Measurements from ENCODE around the gene NUBPL. TPM values are rescaled to one million over a fixed set of nuclear protein-coding genes. Genes with fewer than 3 reads are reported as not detected.
"Not testable (repeated sequence)": the region's sequence is repeated elsewhere in the genome, so short reads cannot be mapped to it uniquely, and the experiment has no call there.

NUBPL gene
- total RNA-seq, 1 donor from 2014 or later: 11.6 TPM

DNA sequence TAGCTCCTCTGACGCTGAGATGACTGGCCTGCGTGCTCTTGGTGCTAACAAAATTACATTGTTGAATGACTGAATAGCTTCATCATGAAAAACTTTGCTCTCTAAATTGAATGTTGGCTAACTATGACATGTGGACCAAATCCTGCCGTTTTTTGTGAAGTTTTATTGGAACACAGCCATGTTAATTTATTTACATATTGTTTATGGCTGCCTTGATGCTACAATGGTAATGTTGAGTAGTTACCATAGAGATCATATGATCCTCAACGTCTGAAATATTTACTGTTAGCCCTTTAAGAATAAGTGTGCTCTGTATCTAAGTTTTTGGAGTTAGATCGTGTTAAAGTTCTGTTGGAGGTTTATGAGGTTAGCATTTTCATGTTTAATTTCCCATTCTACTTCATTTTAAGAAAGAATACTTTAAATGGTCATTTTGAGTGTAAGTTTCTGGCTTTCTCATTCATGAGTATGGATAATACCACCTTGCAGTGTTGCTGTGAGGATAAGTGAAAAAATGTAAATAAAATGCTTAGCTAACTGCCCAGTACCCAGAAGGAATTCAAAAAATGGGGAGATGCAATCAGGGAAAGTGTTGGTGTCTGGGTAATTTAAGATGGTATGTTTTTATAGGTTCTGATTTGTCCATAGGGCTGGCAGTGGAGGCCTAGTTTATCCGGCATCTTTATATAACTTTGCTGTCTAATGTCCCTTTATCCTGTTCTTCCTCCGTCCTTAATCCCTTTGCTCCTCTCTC is 35.3 kb downstream of the NUBPL start:
- H3K27ac Mint-ChIP-seq (ENCODE audit: unreplicated experiment): no peak overlapping the region
- no peak overlapping the region for H3K4me3 Mint-ChIP-seq (ENCODE audit: unreplicated experiment)
- no peaks in the 10 kb centered on the region for H3K27me3 Mint-ChIP-seq (ENCODE audit: unreplicated experiment)
- H3K36me3 Mint-ChIP-seq (ENCODE audit: unreplicated experiment): peaks cover 7% of the 10 kb centered on the region
- H3K4me1 Mint-ChIP-seq (ENCODE audit: unreplicated experiment): peaks cover 1% of the 10 kb centered on the region
- no peaks in the 10 kb centered on the region for H3K9me3 Mint-ChIP-seq (ENCODE audit: unreplicated experiment)
- no peak for DNase-seq (ENCODE audit: extremely low spot score, unreplicated experiment)
- TF ChIP-seq, protein P1, sequence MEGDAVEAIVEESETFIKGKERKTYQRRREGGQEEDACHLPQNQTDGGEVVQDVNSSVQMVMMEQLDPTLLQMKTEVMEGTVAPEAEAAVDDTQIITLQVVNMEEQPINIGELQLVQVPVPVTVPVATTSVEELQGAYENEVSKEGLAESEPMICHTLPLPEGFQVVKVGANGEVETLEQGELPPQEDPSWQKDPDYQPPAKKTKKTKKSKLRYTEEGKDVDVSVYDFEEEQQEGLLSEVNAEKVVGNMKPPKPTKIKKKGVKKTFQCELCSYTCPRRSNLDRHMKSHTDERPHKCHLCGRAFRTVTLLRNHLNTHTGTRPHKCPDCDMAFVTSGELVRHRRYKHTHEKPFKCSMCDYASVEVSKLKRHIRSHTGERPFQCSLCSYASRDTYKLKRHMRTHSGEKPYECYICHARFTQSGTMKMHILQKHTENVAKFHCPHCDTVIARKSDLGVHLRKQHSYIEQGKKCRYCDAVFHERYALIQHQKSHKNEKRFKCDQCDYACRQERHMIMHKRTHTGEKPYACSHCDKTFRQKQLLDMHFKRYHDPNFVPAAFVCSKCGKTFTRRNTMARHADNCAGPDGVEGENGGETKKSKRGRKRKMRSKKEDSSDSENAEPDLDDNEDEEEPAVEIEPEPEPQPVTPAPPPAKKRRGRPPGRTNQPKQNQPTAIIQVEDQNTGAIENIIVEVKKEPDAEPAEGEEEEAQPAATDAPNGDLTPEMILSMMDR (IDR thresholded peaks at IDR 0.05): no peak

DNA sequence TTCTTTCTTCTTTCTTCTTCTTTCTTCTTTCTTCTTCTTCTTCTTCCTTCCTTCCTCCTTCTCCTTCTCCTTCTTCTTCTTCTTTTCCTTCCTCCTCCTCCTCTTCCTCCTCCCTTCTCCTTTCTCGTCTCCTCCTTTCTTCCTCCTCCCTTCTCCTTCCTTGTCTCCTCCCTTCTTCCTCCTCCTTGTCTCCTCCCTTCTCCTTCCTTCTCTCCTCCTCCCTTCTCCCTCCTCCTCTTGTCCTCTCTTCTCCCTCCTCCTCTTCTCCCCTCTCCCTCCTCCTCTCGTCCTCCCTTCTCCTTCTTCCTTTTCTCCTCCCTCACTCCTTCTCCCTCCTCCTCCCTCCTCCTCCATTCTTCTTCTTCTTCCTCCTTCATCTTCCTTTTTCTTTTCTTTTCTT is 44.5 kb downstream of the NUBPL start:
- Mint-ChIP-seq H3K4me3 (ENCODE audit: unreplicated experiment) (no peak overlapping the region), H3K4me1 (ENCODE audit: unreplicated experiment) (peaks cover 3% of the 10 kb centered on the region), H3K27me3 (ENCODE audit: unreplicated experiment) (no peaks in the 10 kb centered on the region), H3K9me3 (ENCODE audit: unreplicated experiment) (peaks cover 22% of the 10 kb centered on the region), H3K27ac (ENCODE audit: unreplicated experiment) (no peak overlapping the region), H3K36me3 (ENCODE audit: unreplicated experiment) (peaks cover 11% of the 10 kb centered on the region)
- TF ChIP-seq, protein P1 (IDR thresholded peaks at IDR 0.05): no peak
- DNase-seq (ENCODE audit: extremely low spot score, unreplicated experiment): no peak

DNA sequence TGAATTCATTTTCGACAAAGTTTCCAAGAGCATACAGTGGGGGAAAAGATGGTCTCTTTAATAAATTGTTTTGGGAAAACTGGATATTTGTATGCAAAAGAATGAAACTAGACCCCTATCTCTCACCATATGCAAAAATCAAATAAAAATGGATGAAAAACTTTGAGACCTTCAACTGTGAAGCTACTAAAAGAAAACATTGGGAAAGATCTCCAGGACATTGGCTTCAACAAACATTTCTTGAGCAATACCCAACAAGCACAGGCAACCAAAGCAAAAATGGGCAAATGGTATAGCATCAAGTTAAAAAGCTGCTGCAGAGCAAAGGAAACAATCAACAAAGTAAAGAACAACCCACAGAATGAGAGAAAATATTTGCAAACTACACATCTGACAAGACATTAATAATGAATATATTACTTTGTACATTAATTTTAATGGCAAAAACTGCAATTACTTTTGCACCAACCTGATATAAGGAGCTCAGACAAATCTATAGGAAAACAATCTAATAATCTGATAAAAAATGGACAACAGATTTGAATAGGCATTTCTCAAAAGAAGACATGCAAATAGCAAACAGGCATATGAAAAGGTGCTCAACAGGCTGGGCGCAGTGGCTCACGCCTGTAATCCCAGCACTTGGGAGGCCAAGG is 50.7 kb downstream of the NUBPL start:
- TF ChIP-seq, protein P1 (IDR thresholded peaks at IDR 0.05): no peak
- H3K27me3 Mint-ChIP-seq (ENCODE audit: unreplicated experiment): no peaks in the 10 kb centered on the region
- DNase-seq (ENCODE audit: extremely low spot score, unreplicated experiment): no peak
- H3K4me3 Mint-ChIP-seq (ENCODE audit: unreplicated experiment): no peak overlapping the region
- peaks cover 6% of the 10 kb centered on the region for H3K36me3 Mint-ChIP-seq (ENCODE audit: unreplicated experiment)
- H3K4me1 Mint-ChIP-seq (ENCODE audit: unreplicated experiment): no peaks in the 10 kb centered on the region
- peaks cover 30% of the 10 kb centered on the region for H3K9me3 Mint-ChIP-seq (ENCODE audit: unreplicated experiment)
- no peak overlapping the region for H3K27ac Mint-ChIP-seq (ENCODE audit: unreplicated experiment)

DNA sequence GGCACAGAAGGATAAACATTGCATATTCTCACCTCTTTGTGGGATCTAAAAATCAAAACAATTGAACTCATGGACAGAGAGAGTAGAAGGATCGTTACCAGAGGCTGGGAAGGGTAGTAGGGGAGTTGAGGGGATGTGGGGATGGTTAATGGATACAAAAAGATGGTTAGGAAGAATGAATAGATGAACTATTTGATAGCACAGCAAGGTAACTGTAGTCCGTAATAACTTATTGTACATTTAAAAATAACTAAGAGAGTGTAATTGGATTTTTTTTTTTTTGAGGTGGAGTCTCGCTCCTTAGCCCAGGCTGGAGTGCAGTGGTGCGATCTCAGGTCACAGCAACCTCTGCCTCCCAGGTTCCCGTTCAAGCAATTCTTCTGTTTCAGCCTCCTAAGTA is 52.0 kb downstream of the NUBPL start:
- Mint-ChIP-seq H3K4me1 (ENCODE audit: unreplicated experiment) (no peaks in the 10 kb centered on the region), H3K36me3 (ENCODE audit: unreplicated experiment) (peaks cover 2% of the 10 kb centered on the region), H3K4me3 (ENCODE audit: unreplicated experiment) (no peak overlapping the region), H3K27me3 (ENCODE audit: unreplicated experiment) (no peaks in the 10 kb centered on the region), H3K9me3 (ENCODE audit: unreplicated experiment) (peaks cover 22% of the 10 kb centered on the region), H3K27ac (ENCODE audit: unreplicated experiment) (no peak overlapping the region)
- DNase-seq (ENCODE audit: extremely low spot score, unreplicated experiment): no peak
- TF ChIP-seq, protein P1 (IDR thresholded peaks at IDR 0.05): no peak

DNA sequence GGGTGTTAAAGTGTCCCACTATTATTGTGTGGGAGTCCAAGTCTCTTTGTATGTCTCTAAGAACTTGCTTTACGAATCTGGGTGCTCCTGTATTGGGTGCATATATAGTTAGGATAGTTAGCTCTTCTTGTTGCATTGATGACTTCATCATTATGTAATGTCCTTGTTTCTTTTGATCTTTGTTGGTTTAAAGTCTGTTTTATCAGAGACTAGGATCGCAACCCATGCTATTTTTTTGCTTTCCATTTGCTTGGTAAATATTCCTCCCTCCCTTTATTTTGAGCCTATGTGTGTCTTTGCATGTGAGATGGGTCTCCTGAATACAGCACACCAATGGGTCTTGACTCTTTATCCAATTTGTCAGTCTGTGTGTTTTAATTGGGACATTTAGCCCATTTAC is 57.7 kb downstream of the NUBPL start:
- not testable (repeated sequence) for H3K27ac Mint-ChIP-seq (ENCODE audit: unreplicated experiment); H3K4me3 Mint-ChIP-seq (ENCODE audit: unreplicated experiment); DNase-seq (ENCODE audit: extremely low spot score, unreplicated experiment); H3K4me1 Mint-ChIP-seq (ENCODE audit: unreplicated experiment); H3K27me3 Mint-ChIP-seq (ENCODE audit: unreplicated experiment)
- Mint-ChIP-seq H3K36me3 (ENCODE audit: unreplicated experiment) (peaks cover 14% of the 10 kb centered on the region), H3K9me3 (ENCODE audit: unreplicated experiment) (peaks cover 12% of the 10 kb centered on the region)

Data from osteocyte (in vitro differentiated cells).